GM23248 (cell line): Measurements from ENCODE around the gene MAP3K20. TPM values are rescaled to one million over a fixed set of nuclear protein-coding genes. Genes with fewer than 3 reads are reported as not detected.

Source experiments
- DNase-seq: peaks from one replicate; pipeline ENCODE4 v3.0.0-alpha.2; 2015
- H2AFZ ChIP-seq: fragments of 200-600 bp; sonication (generic); 2 replicates; pipeline ENCODE4 v1.6.1; 2016; ENCODE audit warnings: antibody characterized with exemption
- H3F3A ChIP-seq: fragments of 200-600 bp; sonication (generic); 2 replicates; pipeline ENCODE4 v1.6.1; 2016; ENCODE audit warnings: mild to moderate bottlenecking, antibody characterized with exemption, mixed run types; ENCODE audit not compliant: insufficient read depth
- H3K27ac ChIP-seq: fragments of 200-600 bp; sonication (generic); 2 replicates; pipeline ENCODE4 v1.5.1; 2016; ENCODE audit warnings: mild to moderate bottlenecking
- H3K27me3 ChIP-seq: fragments of 200-600 bp; sonication (generic); replicated peaks from 2 replicates; pipeline ENCODE4 v1.6.1; 2016; ENCODE audit warnings: mild to moderate bottlenecking; ENCODE audit not compliant: insufficient read depth
- H3K36me3 ChIP-seq: fragments of 200-600 bp; sonication (generic); 2 replicates; pipeline ENCODE4 v1.6.1; 2016; ENCODE audit warnings: low read depth, mild to moderate bottlenecking
- H3K4me1 ChIP-seq: fragments of 200-600 bp; sonication (generic); 2 replicates; pipeline ENCODE4 v1.6.1; 2016; ENCODE audit warnings: mild to moderate bottlenecking; ENCODE audit not compliant: insufficient read depth
- H3K4me2 ChIP-seq: fragments of 200-600 bp; sonication (generic); one replicate; pipeline ENCODE4 v1.6.1; 2016; ENCODE audit warnings: mild to moderate bottlenecking; ENCODE audit not compliant: unreplicated experiment
- H3K4me3 ChIP-seq: fragments of 200-600 bp; sonication (generic); 2 replicates; pipeline ENCODE4 v1.5.1; 2016; ENCODE audit warnings: mild to moderate bottlenecking
- H3K79me2 ChIP-seq: fragments of 200-600 bp; sonication (generic); 2 replicates; pipeline ENCODE4 v1.6.1; 2016; ENCODE audit warnings: mild to moderate bottlenecking; ENCODE audit not compliant: insufficient read depth
- H3K9ac ChIP-seq: fragments of 200-600 bp; sonication (generic); 2 replicates; pipeline ENCODE4 v1.6.1; 2016; ENCODE audit warnings: mild to moderate bottlenecking
- H3K9me2 ChIP-seq: fragments of 200-600 bp; sonication (generic); 2 replicates; pipeline ENCODE4 v1.6.1; 2016; ENCODE audit warnings: mixed run types, mild to moderate bottlenecking, moderate library complexity; ENCODE audit not compliant: insufficient read depth
- H3K9me3 ChIP-seq: fragments of 200-600 bp; sonication (generic); one replicate; pipeline ENCODE4 v1.6.1; 2017; ENCODE audit warnings: low read depth
- H4K20me1 ChIP-seq: fragments of 200-600 bp; sonication (generic); 2 replicates; pipeline ENCODE4 v1.6.0; 2016; ENCODE audit not compliant: insufficient read depth
- EZH2 ChIP-seq: fragments of 200-600 bp; sonication (generic); IDR thresholded peaks from 2 replicates; pipeline ENCODE4 v1.6.1; 2018; ENCODE audit warnings: antibody characterized with exemption, mild to moderate bottlenecking; ENCODE audit not compliant: insufficient read depth, poor library complexity, severe bottlenecking
- EZH2phosphoT487 ChIP-seq: fragments of 200-600 bp; sonication (generic); IDR thresholded peaks from 2 replicates; pipeline ENCODE4 v1.6.1; 2018; ENCODE audit warnings: antibody characterized with exemption, moderate library complexity, mild to moderate bottlenecking, low read depth; ENCODE audit not compliant: insufficient read depth
- WGBS, 2 experiments: methylation state at CpG; one replicate each; pipeline ENCODE4 v1.1.6; 2015 to 2017; ENCODE audit warnings: low lambda C conversion rate in 2 of 2, low coverage in 1 of 2; ENCODE audit errors: missing lambda C conversion rate in 2 of 2; 5-methylcytosine and 5-hydroxymethylcytosine counted together
- in situ Hi-C: fragments of 300-500 bp; cut with MboI; formaldehyde crosslinking; loops from 2 replicates; pipeline ENCODE4 v1.15.0; 2020
- polyA plus RNA-seq: library from polyadenylated mRNA; unstranded; fragments of >200 nt; fragmentation: Nextera tagmentation; extraction: Ambion mirVana; gene quantifications from 2 replicates; pipeline ENCODE4 v1.2.1, GENCODE V29; 2016
- total RNA-seq: library from RNA; depleted of rRNA; stranded (reverse); fragments of >200 nt; shearing (Covaris generic); gene quantifications from 2 replicates; pipeline ENCODE4 v1.2.3, GENCODE V29; 2014

The MAP3K20 gene
- total and polyA plus RNA-seq, 2 experiments from 2014 or later: 55.0 to 68.9 TPM

- in situ Hi-C loops: no loop called here
- no peak overlapping the region for H3K4me3 ChIP-seq
- H3K27ac ChIP-seq: no peak overlapping the region
- no peaks in the 10 kb centered on the region for H3K9me2 ChIP-seq
- WGBS, 2 experiments: 71 to 76% methylated on average over 1 of the region's 1 CpG
- H3K79me2 ChIP-seq: peaks cover 51% of the 10 kb centered on the region
- no peak overlapping the region for H3K9ac ChIP-seq
- TF ChIP-seq EZH2phosphoT487 (no peak), EZH2 (no peak)
- no peak overlapping the region for H2AFZ ChIP-seq
- H3K4me1 ChIP-seq: peaks cover 17% of the 10 kb centered on the region
- H3K4me2 ChIP-seq: no peak overlapping the region
- DNase-seq: no peak
- no peaks in the 10 kb centered on the region; the same call in 1 of the 2 replicates for H4K20me1 ChIP-seq
- 0 out of 2 replicates have a peak, but pooled peaks cover 3% of the 10 kb centered on the region for H3F3A ChIP-seq
- H3K9me3 ChIP-seq: no peaks in the 10 kb centered on the region
- peaks cover 8% of the 10 kb centered on the region; the same call in 1 of the 2 replicates for H3K36me3 ChIP-seq
- H3K27me3 ChIP-seq: no peaks in the 10 kb centered on the region
Observed at GRCh38 chr2:173132531-173132930, 56.9 kb downstream of the MAP3K20 start.

- H3K9me2 ChIP-seq: no peaks in the 10 kb centered on the region
- H2AFZ ChIP-seq: no peak overlapping the region
- TF ChIP-seq EZH2: no peak
- TF ChIP-seq EZH2phosphoT487: no peak
- peaks cover 54% of the 10 kb centered on the region for H3K79me2 ChIP-seq
- DNase-seq: no peak
- H3K4me1 ChIP-seq: peaks cover 17% of the 10 kb centered on the region
- no peaks in the 10 kb centered on the region for H3K9me3 ChIP-seq
- no peak overlapping the region for H3K4me2 ChIP-seq
- H4K20me1 ChIP-seq: no peaks in the 10 kb centered on the region; the same call in 1 of the 2 replicates
- WGBS, 2 experiments: 98 to 100% methylated on average over 4 of the region's 4 CpGs
- H3F3A ChIP-seq: 0 out of 2 replicates have a peak, but pooled peaks cover 3% of the 10 kb centered on the region
- in situ Hi-C loops: no loop called here
- no peak overlapping the region for H3K4me3 ChIP-seq
- H3K27me3 ChIP-seq: no peaks in the 10 kb centered on the region
- H3K36me3 ChIP-seq: peaks cover under 1% of the 10 kb centered on the region; the same call in 1 of the 2 replicates
- no peak overlapping the region for H3K9ac ChIP-seq
- H3K27ac ChIP-seq: no peak overlapping the region
Observed at GRCh38 chr2:173134703-173135102, 59.1 kb downstream of the MAP3K20 start.

GRCh38 chr2:173136067-173136466 is 60.4 kb downstream of the MAP3K20 start:
- WGBS, 2 experiments: 72 to 83% methylated on average over 2 of the region's 2 CpGs
- H3F3A ChIP-seq: 0 out of 2 replicates have a peak, but pooled peaks cover 3% of the 10 kb centered on the region
- no peaks in the 10 kb centered on the region for H3K36me3 ChIP-seq
- peaks cover 49% of the 10 kb centered on the region for H3K79me2 ChIP-seq
- no peak overlapping the region for H3K9ac ChIP-seq
- no peaks in the 10 kb centered on the region for H4K20me1 ChIP-seq
- in situ Hi-C loops: no loop called here
- H3K4me2 ChIP-seq: peak overlapping the region; percentile 27
- TF ChIP-seq EZH2phosphoT487: no peak
- TF ChIP-seq EZH2: no peak
- H2AFZ ChIP-seq: no peak overlapping the region
- no peak overlapping the region for H3K27ac ChIP-seq
- DNase-seq: no peak
- H3K9me3 ChIP-seq: no peaks in the 10 kb centered on the region
- no peak overlapping the region for H3K4me3 ChIP-seq
- H3K9me2 ChIP-seq: no peaks in the 10 kb centered on the region
- peaks cover 10% of the 10 kb centered on the region for H3K4me1 ChIP-seq
- H3K27me3 ChIP-seq: no peaks in the 10 kb centered on the region

GRCh38 chr2:173136599-173136998 is 61.0 kb downstream of the MAP3K20 start:
- H3K4me1 ChIP-seq: peaks cover 10% of the 10 kb centered on the region
- no peaks in the 10 kb centered on the region for H3K9me2 ChIP-seq
- H3K4me3 ChIP-seq: no peak overlapping the region
- H3K79me2 ChIP-seq: peaks cover 47% of the 10 kb centered on the region
- H2AFZ ChIP-seq: no peak overlapping the region
- peak overlapping the region; percentile 27 for H3K4me2 ChIP-seq
- H3K9me3 ChIP-seq: no peaks in the 10 kb centered on the region
- no peak for DNase-seq
- no peak overlapping the region for H3K9ac ChIP-seq
- 83 to 85% methylated on average over 2 of the region's 2 CpGs for WGBS, 2 experiments
- H3K27me3 ChIP-seq: no peaks in the 10 kb centered on the region
- 0 out of 2 replicates have a peak, but pooled peaks cover 3% of the 10 kb centered on the region for H3F3A ChIP-seq
- no peak overlapping the region for H3K27ac ChIP-seq
- H4K20me1 ChIP-seq: no peaks in the 10 kb centered on the region
- in situ Hi-C loops: no loop called here
- no peaks in the 10 kb centered on the region for H3K36me3 ChIP-seq
- no peak for TF ChIP-seq EZH2phosphoT487
- TF ChIP-seq EZH2: no peak
